Uterus (tissue), 2 donors: ENCODE measurements around the gene TACSTD2.

ENCODE experiments used
- CTCF ChIP-seq, 4 experiments: fragments of 200-600 bp in 2 of 4; fragments of 450-650 bp in 2 of 4; sonication (generic) in 2 of 4; IDR thresholded peaks; one replicate each; pipeline ENCODE4 v1.5.1; 2016 to 2019; ENCODE audit warnings: antibody characterized with exemption in 4 of 4, mild to moderate bottlenecking in 2 of 4, moderate library complexity in 1 of 4
- POLR2A ChIP-seq, 2 donors: fragments of 450-650 bp; IDR thresholded peaks; one replicate each; pipeline ENCODE4 v1.6.1; 2016; ENCODE audit warnings: antibody characterized with exemption in 2 of 2, mild to moderate bottlenecking in 1 of 2, moderate library complexity in 1 of 2

GRCh38 chr1:58587667-58588066 lies 10.6 kb upstream of the TACSTD2 start:
- no peak for TF ChIP-seq CTCF (IDR thresholded peaks at IDR 0.05)
- TF ChIP-seq POLR2A (IDR thresholded peaks at IDR 0.05), result no peak
